Measurements from ENCODE around the gene TMEM273. TPM values are rescaled to one million over a fixed set of nuclear protein-coding genes. Genes with fewer than 3 reads are reported as not detected.

Gene TMEM273
- total RNA-seq, 4 donors from 2014 or later: 3.2 to 12.2 (median 7.1) TPM

GRCh38 chr10:49123981-49124950 lies 63.9 kb downstream of the TMEM273 start:
- no peak for TF ChIP-seq POLR2A (IDR thresholded peaks at IDR 0.05)
- no peak for TF ChIP-seq CTCF (IDR thresholded peaks at IDR 0.05)
- no peak overlapping the region for H3K4me3 ChIP-seq (ENCODE audit: low read depth, poor library complexity, severe bottlenecking)
- DNase-seq (ENCODE audit: low spot score in 2 of 2): no peak
- WGBS, 2 donors: 86 to 89% methylated on average over 7 of the region's 7 CpGs
- intact Hi-C loops (cut with DNase I; ENCODE audit: low total_unique reads): no loop called here

DNA sequence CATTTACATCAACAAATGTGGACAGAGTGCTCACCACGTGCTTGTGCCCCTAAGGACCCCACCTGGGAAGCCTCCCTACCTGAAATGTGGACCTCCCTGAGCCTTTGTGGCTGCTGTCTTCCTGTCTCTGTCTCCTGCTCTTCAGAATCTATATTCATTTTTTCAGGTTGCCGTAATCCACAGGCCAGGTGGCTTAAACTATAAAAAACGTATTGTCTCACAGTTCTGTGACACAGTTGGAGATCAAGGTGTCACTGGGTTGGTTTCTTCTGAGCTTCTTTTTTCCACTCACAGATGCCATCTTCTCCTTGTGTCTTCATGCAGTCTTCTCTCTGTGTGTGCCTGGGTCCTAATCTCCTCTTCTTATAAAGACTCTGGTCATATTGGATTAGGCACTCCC lies 67.3 kb downstream of the TMEM273 start:
- no peak for DNase-seq (ENCODE audit: low spot score in 2 of 2)
- intact Hi-C loops (cut with DNase I; ENCODE audit: low total_unique reads): no loop called here
- 85 to 86% methylated on average over 3 of the region's 3 CpGs for WGBS, 2 donors
- H3K4me3 ChIP-seq (ENCODE audit: low read depth, poor library complexity, severe bottlenecking): no peak overlapping the region
- TF ChIP-seq CTCF (IDR thresholded peaks at IDR 0.05): no peak
- TF ChIP-seq POLR2A (IDR thresholded peaks at IDR 0.05): no peak

GRCh38 chr10:49119746-49120145 lies 68.4 kb downstream of the TMEM273 start:
- no peak overlapping the region for H3K4me3 ChIP-seq (ENCODE audit: low read depth, poor library complexity, severe bottlenecking)
- intact Hi-C loops (cut with DNase I; ENCODE audit: low total_unique reads): no loop called here
- 33 to 48% methylated on average over 3 of the region's 3 CpGs for WGBS, 2 donors
- TF ChIP-seq POLR2A (IDR thresholded peaks at IDR 0.05) (no peak), CTCF (IDR thresholded peaks at IDR 0.05) (no peak)
- DNase-seq (ENCODE audit: low spot score in 2 of 2): peak in 1 of 2 donors; percentile 39

- TF ChIP-seq POLR2A (IDR thresholded peaks at IDR 0.05) (no peak), CTCF (IDR thresholded peaks at IDR 0.05) (no peak)
- H3K4me3 ChIP-seq (ENCODE audit: low read depth, poor library complexity, severe bottlenecking): no peak overlapping the region
- intact Hi-C loops (cut with DNase I; ENCODE audit: low total_unique reads): no loop called here
- peak in 1 of 2 donors; percentile 12 for DNase-seq (ENCODE audit: low spot score in 2 of 2)
- WGBS, 2 donors: 63 to 65% methylated on average over 6 of the region's 6 CpGs
Measured at GRCh38 chr10:49118430-49119074, 69.6 kb downstream of the TMEM273 start.

GRCh38 chr10:49117376-49118070 lies 70.7 kb downstream of the TMEM273 start:
- intact Hi-C loops (cut with DNase I; ENCODE audit: low total_unique reads): no loop called here
- whole genome bisulfite sequencing, 2 donors: 76% methylated on average over 4 of the region's 4 CpGs
- DNase-seq (ENCODE audit: low spot score in 2 of 2): no peak
- TF ChIP-seq POLR2A (IDR thresholded peaks at IDR 0.05) (no peak), CTCF (IDR thresholded peaks at IDR 0.05) (no peak)
- no peak overlapping the region for H3K4me3 ChIP-seq (ENCODE audit: low read depth, poor library complexity, severe bottlenecking)

Data from lower leg skin (tissue), 4 donors.